ENCODE measurements around the gene CCT3.

GRCh38 chr1:156376146-156376545, 38.1 kb upstream of the CCT3 start:
- TF ChIP-seq, protein P1, sequence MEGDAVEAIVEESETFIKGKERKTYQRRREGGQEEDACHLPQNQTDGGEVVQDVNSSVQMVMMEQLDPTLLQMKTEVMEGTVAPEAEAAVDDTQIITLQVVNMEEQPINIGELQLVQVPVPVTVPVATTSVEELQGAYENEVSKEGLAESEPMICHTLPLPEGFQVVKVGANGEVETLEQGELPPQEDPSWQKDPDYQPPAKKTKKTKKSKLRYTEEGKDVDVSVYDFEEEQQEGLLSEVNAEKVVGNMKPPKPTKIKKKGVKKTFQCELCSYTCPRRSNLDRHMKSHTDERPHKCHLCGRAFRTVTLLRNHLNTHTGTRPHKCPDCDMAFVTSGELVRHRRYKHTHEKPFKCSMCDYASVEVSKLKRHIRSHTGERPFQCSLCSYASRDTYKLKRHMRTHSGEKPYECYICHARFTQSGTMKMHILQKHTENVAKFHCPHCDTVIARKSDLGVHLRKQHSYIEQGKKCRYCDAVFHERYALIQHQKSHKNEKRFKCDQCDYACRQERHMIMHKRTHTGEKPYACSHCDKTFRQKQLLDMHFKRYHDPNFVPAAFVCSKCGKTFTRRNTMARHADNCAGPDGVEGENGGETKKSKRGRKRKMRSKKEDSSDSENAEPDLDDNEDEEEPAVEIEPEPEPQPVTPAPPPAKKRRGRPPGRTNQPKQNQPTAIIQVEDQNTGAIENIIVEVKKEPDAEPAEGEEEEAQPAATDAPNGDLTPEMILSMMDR (IDR thresholded peaks at IDR 0.05; ENCODE audit: insufficient read depth, low read length, poor library complexity, severe bottlenecking), result no peak
- TF ChIP-seq EZH2phosphoT487 (conservative IDR thresholded peaks at IDR 0.05; ENCODE audit: low read length), result no peak

Measured in SU-DHL-6 (cell line).